Vagina (tissue), 2 donors: Measurements from ENCODE around the gene LRMDA.

Source experiments
- POLR2A ChIP-seq, 2 donors: fragments of 450-650 bp; IDR thresholded peaks; one replicate each; pipeline ENCODE4 v1.6.1; 2017; ENCODE audit warnings: antibody characterized with exemption in 2 of 2, mild to moderate bottlenecking in 2 of 2, moderate library complexity in 2 of 2
- POLR2AphosphoS5 ChIP-seq, 2 donors: sonication (generic); formaldehyde crosslinking; IDR thresholded peaks; one replicate each; pipeline ENCODE4 v1.9.0; 2017; ENCODE audit warnings: antibody characterized with exemption in 2 of 2, mild to moderate bottlenecking in 2 of 2, low read depth in 1 of 2; ENCODE audit not compliant: insufficient read depth in 1 of 2

DNA sequence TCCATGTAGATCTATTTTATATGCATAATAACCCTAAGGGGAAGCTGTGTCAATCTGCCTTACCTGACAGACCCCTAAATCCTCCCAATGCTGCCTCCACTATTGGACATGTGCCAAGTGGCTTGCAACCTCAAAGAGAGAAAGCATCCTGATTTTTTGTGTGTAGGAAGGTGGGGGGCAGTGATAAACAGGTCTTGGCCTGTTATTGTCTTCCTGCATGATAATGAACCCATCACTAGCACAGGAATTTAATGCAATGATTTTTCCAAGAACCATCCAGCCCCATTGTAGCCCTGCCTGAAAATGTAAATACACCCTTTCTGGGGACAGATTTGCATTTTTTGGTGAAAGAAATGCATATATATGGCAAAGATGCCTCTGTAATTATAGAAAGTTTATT, 850.2 kb downstream of the LRMDA start:
- TF ChIP-seq POLR2A (IDR thresholded peaks at IDR 0.05) (no peak), POLR2AphosphoS5 (IDR thresholded peaks at IDR 0.05; ENCODE audit: insufficient read depth in 1 of 2, low read depth in 1 of 2) (no peak)
